Measurements from ENCODE around the gene C19orf25. TPM values are rescaled to one million over a fixed set of nuclear protein-coding genes. Genes with fewer than 3 reads are reported as not detected.
A peak's percentile ranks its signal among the peaks of the same experiment; 100 is the strongest.
"Not testable (repeated sequence)": the region's sequence is repeated elsewhere in the genome, so short reads cannot be mapped to it uniquely, and the experiment has no call there.

The C19orf25 gene
- total RNA-seq, 1 donor from 2014 or later = 19.2 TPM

DNA sequence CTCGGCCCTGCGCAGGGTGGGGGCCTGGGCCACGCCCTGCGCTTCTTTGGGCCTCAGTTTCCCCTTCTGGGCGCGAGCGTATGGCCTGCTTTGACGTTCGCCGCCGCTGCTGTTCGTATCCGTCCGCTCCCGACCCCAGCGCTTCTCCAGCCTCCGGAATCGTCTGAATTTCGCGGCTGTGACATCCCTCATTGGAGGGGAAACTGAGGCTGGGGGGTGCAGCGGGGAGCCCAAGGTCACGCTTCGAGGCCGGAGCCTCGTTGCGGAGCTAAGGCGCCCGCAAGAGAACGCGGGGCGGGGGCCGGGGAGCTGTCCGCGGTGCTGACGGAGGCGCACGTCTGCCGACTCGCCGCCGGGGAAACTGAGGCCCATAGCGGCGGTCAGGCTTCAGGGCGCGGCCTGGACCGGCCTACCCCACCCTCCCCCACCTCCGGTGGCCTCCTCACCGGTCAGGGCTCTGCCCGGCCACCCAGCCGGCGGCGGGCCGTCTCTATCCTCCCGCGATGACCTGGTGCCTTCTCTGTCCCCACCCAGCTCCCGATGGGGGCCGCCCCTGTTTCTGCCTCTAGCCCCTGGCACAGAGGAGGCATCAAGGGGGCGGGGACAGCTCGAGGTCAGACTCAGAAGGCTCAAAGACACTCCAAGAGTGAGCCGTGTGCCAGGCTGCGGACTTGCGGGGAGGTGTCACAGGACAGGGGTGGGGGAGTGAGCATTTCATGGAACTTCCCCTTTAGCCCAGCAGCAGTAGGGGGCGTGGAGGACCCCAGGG, 32.1 kb downstream of the C19orf25 start:
- ATAC-seq = no peak

DNA sequence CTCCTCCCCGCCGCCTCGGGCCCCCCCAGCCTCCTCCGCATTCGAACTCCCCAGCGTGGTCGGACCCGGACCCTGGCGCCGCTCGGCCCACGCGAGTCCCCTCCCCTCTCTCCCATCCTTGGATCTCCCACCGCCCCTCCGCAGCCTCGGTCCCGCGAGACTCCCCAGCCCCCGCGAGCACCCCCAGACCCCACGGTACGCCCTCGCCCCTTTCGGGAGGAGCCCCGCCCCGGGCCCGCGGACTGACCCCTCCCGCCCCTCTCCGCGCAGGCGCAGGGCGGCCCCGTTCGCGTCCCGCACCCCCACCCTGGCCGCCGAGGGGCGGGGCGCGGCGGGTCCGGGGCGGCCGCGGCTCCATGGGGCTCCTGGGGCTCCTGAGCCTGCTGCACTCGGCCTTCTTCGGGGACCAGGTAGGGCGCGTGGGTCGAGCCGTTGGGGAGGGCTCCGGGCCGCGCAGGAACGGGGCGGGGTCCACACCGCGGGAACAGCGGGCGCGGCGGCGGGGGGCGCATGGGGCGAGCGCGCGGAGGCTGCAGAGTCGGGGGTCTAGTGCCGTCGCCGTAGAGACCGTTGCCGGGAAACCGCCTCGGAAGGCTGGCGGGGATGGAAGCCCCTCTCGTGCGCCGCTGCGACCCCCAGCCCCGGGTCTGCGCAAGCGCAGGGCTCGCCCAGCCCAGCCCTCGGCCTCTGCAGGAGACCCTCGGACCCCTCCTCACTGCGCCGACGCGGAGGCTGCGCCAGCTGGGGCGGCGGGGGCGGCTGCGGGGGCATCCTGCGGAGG, 32.9 kb downstream of the C19orf25 start:
- no peak for ATAC-seq

DNA sequence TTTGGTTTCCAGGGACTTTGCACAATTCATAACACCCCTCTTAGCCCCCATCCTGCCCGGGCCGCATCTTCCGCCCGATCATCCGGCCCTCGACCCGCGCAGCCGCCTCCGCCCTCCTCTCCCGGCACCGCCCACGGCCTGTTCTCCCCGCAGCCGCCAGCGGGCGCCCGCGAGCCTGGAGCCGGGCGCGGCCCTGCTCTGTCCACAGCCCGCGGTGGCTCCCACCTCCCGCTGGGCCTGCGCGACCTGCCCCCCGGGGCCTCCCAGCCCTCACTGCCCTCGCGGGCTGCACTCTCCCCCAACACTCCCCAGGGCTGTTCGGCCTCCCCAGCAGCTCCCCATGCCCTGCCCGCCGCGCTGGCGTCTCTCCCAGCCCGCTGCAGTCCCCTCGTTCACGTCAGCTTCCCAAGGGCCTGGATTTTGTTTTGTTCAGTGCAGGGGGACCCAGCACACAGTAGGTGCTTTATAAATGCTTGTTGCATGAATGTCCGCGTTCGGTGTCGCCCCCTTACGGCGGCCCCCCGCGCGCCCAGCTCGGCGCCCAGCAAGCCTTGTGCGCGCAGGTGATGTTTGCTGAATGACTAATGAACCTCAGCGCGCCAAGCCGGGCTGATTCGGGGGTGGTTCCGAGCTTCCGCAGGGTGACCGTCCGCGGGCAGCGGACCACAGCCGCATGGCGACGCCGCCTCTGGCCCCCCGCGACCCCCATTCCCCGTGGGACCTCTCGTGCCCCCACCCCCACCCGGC, 33.7 kb downstream of the C19orf25 start:
- ATAC-seq = peak; percentile 72

- no peak for ATAC-seq
Observed at GRCh38 chr19:1441677-1442438, 37.2 kb downstream of the C19orf25 start.

DNA sequence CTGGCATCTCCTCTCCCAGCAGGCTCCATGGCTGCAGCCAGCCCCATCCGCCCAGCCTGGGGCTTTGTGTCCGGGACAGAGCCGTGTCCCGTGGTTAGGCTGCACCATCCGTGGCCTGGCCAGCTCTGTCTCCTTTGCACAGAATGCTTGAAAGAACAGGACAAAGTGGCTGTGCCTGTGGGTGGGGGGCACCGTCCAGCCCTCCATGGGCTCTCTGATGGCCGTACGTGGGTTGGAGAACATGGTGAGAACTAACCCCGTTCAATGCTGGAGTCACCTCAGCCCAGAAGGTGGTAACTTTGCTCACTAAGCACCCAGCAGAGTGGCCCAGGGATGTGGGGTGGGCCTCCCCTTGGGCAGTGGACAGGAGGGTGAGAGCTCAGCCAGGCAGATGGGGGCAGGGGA, 38.0 kb downstream of the C19orf25 start:
- no peak for ATAC-seq

DNA sequence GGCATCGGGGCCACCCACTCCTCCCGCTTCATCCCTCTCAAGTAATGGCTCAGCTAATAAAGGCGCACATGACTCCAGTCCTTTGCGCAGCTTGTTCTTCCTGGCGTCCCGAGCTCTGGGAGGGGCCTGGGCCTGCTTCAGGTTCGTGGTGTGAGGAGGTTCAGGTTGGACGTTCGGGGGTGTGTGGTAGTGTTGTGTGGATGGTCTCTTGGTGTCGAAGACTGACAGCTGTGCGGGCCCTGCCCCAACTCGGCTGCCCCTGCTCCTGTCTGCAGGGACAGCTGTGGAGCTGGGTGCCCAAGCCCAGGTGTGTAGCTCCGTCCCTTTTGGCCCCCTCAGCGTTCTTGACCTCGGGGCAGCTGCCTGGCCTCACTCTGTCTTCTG, 38.6 kb downstream of the C19orf25 start:
- no peak for ATAC-seq

- ATAC-seq = not testable (repeated sequence)
Observed at GRCh38 chr19:1439525-1440417, 39.2 kb downstream of the C19orf25 start.

DNA sequence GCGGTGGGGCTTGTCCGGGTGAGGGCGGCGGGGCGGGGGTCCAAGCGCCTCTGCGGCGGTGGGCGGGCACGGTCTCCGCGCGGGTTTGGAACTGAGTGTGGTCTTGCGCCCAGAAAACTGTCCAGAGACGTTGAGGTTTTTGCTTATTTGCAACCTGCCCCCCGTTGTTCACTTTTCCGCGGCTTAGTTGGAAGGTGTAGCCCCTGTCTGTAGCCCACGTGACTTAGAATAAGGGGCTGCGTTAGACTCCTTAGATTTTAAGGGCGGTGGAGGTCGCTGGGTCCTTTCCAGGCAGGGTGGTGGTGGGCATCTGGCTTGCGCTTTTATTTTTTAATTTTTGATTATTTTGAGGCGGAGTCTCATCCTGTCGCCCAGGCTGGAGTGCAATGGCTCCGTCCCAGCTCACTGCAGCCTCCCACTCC, 40.1 kb downstream of the C19orf25 start:
- no peak for ATAC-seq

DNA sequence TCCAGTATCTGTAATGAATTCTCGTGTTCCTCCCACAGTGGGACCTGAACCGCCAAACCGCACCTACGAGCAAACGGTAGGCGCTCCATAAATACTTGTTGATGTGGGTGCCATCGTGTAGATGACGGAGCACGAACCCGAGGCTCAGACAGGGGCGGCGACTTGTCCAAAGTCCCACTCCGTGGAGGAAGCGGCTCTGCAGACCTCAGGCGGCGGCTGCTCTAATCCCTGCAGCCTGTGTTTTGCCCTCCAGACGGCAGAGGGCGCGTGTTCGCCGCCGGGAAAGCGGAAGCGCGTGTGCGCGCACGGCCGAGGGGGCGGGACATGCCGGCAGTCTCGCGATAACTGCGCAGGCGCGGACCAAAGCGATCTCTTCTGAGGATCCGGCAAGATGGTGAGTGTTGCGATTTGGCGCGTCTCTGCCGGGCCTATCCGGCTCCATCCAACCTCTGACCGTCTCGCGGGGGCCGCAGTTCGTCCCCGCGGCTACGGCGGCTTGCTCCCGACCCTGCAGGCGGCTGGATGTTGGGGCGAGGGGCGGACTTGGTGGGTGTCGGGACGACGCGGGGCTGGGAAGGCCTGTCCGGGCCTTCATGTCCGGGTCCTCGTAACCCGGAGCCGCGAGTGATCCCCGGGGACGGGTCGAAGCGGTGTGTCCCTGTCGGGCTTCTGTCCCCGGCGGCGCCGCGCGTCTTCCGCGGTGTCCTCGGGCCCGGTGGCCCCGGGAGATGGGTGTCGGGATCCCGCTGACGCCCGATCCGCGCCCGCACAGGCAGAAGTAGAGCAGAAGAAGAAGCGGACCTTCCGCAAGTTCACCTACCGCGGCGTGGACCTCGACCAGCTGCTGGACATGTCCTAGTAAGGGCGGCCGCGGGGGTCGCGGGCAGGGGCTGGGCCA, 40.7 kb downstream of the C19orf25 start, which contains the start of gene RPS15:
TSS of gene RPS15 (plus strand) at position 362 of the 898 bp plus-strand sequence. CDS start at position 392, 30 bp downstream.
- peak; percentile 88 for ATAC-seq

GRCh38 chr19:1437609-1438008, 41.4 kb downstream of the C19orf25 start:
- ATAC-seq = no peak

DNA sequence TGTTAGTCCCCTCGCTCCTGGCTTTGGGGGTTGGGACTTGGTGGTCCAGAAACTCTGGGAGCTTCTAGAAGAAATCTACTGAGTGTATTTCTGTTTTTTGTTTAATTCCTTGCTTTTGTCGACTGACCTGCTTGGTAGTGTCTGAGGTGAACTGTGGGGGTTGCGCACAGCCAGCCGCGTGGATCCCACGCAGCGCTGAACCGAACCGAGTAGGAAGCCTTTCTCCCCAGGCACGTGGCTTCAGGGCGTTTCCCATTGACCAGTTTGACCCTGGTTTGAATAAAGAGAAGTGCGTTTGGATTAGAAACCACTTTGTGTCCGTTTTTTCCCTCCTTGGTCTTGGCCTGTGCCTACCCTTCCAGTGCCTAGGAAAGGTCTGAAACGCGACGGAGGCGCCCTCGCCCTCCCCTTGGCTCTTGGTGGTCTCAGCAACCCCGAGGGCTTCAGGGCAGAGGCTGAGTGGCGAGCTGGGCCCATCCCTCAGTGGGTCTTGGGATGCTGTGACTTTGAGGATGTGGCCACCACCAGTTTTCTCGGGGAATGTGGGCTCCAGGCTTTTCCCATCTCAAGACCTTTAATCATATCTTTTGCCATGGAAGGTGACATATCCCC, 43.5 kb downstream of the C19orf25 start:
- ATAC-seq = no peak

DNA sequence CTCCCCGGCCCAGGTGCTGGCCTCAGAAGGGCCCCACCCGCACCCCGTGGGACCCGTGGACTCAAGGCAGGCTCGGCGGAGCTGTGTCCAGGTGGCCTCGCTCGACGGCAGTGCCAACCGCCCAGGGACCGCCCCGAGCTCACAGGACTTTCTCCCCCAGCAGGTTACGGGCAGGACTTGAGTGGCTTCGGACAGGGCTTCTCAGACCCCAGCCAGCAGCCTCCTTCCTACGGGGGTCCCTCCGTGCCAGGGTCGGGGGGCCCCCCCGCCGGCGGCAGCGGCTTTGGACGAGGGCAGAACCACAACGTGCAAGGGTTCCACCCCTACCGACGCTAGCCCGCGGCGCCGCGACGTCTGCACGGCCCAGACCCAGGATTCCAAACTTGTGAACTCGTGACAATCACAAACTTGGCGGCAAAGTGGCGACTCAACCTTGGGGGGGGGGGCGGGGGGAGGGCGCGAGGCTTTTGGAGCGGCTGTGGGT, 44.4 kb downstream of the C19orf25 start:
- no peak for ATAC-seq

GRCh38 chr19:1434040-1434366, 45.0 kb downstream of the C19orf25 start:
- no peak for ATAC-seq

GRCh38 chr19:1433119-1434039, 45.6 kb downstream of the C19orf25 start:
- ATAC-seq = no peak

DNA sequence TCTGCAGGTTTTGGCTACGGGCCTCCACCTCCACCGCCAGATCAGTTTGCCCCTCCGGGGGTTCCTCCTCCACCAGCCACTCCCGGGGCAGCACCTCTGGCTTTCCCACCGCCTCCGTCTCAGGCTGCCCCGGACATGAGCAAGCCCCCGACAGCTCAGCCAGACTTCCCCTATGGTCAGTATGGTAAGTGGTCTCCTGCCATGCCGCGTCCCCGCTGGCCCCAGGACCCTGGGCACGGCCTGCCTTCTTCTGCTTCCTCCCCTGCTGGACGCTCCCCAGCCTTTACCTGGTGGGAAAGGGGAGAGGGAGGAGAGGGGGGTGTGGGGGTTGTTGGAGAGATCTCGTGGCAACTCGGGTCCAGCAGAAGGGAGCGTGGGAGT, 46.5 kb downstream of the C19orf25 start:
- ATAC-seq = no peak

DNA sequence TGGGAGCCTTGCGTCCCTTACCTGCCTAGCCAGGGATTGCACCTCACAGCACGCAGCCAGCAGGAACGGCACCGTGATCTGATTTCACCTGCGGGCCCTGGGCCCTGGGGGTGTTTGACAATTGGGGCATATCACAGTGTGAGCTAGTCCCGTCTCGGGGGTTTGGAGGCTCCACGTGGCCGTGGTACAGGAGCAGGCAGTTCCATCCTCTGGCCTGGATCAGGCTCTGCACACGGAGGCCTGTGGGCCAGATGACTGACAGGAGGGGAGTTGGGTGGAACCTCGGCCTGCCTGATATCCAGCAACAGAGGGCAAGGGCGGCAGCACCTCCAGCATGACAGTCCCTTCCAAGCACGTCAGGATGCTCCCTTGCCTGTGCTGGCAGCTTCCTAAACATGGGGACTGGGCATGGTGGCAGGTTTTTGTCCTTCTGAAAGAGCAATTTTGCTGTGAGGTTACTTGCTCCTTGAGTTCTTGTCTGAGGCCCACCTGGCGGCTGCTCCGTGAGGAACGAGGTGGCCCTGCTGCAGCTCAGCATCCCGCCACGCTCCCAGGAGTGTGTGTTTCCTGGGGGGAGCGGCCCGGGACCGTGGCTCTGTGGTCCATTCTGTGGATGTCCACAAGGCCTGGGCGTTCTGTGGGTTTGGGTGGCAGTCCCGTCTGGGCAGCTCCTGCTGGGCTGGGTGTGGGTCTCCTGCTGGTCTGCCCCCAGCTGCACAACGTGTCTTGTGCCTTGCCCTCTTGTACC, 47.1 kb downstream of the C19orf25 start:
- no peak for ATAC-seq

GRCh38 chr19:1430246-1430645, 48.8 kb downstream of the C19orf25 start:
- ATAC-seq = no peak

- ATAC-seq = no peak
Observed at GRCh38 chr19:1429750-1430149, 49.3 kb downstream of the C19orf25 start.
